ENCODE results near the gene ZBTB7C.

ZBTB7C gene

DNA sequence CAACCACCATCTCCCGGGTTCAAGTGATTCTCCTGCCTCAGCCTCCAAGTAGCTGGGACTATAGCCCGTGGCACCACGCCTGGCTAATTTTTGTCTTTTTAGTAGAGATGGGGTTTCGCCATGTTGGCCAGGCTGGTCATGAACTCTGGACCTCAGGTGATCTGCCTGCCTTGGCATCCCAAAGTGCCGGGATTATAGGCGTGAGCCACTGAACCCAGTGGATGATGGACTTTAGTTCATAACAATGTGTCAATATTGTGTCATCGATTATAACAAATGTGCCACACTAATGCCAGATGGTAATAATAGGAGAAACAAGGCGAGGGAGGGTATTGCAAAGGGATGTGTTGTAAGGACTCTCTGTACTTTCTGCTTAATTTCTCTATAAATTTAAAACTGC lies 216.6 kb downstream of the ZBTB7C start:
- TF ChIP-seq, protein P1, sequence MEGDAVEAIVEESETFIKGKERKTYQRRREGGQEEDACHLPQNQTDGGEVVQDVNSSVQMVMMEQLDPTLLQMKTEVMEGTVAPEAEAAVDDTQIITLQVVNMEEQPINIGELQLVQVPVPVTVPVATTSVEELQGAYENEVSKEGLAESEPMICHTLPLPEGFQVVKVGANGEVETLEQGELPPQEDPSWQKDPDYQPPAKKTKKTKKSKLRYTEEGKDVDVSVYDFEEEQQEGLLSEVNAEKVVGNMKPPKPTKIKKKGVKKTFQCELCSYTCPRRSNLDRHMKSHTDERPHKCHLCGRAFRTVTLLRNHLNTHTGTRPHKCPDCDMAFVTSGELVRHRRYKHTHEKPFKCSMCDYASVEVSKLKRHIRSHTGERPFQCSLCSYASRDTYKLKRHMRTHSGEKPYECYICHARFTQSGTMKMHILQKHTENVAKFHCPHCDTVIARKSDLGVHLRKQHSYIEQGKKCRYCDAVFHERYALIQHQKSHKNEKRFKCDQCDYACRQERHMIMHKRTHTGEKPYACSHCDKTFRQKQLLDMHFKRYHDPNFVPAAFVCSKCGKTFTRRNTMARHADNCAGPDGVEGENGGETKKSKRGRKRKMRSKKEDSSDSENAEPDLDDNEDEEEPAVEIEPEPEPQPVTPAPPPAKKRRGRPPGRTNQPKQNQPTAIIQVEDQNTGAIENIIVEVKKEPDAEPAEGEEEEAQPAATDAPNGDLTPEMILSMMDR (IDR thresholded peaks at IDR 0.05; ENCODE audit: borderline replicate concordance, control extremely low read depth, extremely low read depth, insufficient read depth, missing control alignments), result no peak
- no peak for DNase-seq (ENCODE audit: low spot score)

DNA sequence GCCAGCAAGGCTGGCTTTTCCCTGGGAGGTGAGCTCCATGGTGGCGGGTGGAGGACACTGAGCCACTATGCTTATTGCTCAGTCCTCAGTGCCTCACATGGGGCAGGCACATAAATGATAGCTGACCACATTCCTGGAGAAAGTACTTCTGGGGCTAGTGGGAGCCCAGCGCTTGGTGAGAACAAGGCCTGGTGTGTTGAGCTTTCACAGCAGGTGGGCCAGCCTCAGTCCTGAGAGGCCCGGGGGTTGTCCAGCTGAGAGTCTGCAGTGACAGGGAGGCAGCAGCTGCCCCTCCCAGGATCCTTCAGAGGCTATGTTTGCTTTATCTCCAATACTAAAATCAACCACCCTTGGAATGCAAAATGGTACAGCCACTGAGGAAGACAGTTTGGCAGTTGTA lies 217.7 kb downstream of the ZBTB7C start:
- in situ Hi-C loops (cut with MboI; ENCODE audit: low sequenced_read_pairs, unreplicated experiment), result no loop called here
- TF ChIP-seq, protein P1 (IDR thresholded peaks at IDR 0.05; ENCODE audit: borderline replicate concordance, control extremely low read depth, extremely low read depth, insufficient read depth, missing control alignments), result no peak
- no peak for DNase-seq (ENCODE audit: low spot score)

More for the DNA sequence above, 216.6 kb downstream of the ZBTB7C start:
- in situ Hi-C loops (cut with MboI; ENCODE audit: low sequenced_read_pairs, unreplicated experiment), result no loop called here

DNA sequence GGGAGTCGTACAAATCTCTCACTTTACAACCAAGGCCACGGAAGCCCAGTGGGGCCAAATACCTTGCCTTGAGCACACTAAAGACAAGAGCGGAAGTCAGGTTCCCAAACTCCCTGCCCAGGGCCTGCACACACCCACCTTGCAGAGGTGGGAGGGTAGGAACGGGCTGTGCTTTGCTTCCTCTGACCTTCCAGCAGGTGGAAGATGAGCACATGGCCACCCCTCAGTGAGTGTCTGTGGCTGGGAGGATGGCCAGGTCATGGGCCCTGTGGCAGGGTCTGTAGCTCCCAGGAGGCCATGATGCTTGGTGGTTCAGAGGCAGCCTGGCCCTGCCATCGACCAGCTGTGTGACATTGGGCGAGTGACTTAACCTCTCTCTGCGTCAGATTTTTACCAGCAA lies 218.2 kb downstream of the ZBTB7C start:
- in situ Hi-C loops (cut with MboI; ENCODE audit: low sequenced_read_pairs, unreplicated experiment), result no loop called here

DNA sequence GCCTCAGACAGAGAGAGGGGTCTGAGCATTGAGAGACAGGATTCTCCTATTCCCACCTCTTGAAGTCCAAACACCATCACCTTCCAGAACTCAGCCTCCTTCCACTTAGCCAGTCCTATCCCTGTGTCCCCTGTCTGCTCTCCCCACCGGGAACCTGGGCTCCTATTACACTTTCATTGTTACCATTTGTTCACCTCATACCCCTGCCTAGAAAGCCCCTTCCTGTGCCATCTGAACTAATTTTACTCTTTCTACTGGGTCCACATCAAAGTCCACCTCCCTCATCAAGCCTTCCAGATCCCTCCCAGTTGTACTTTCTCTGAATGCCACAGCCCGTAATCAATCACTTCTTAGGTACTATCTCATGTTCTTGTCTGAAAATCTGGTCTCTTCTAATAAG lies 220.6 kb downstream of the ZBTB7C start:
- TF ChIP-seq, protein P1 (IDR thresholded peaks at IDR 0.05; ENCODE audit: borderline replicate concordance, control extremely low read depth, extremely low read depth, insufficient read depth, missing control alignments), result no peak
- no peak for DNase-seq (ENCODE audit: low spot score)
- in situ Hi-C loops (cut with MboI; ENCODE audit: low sequenced_read_pairs, unreplicated experiment), result no loop called here

More for the DNA sequence above, 218.2 kb downstream of the ZBTB7C start:
- no peak for DNase-seq (ENCODE audit: low spot score)
- TF ChIP-seq, protein P1 (IDR thresholded peaks at IDR 0.05; ENCODE audit: borderline replicate concordance, control extremely low read depth, extremely low read depth, insufficient read depth, missing control alignments), result no peak

DNA sequence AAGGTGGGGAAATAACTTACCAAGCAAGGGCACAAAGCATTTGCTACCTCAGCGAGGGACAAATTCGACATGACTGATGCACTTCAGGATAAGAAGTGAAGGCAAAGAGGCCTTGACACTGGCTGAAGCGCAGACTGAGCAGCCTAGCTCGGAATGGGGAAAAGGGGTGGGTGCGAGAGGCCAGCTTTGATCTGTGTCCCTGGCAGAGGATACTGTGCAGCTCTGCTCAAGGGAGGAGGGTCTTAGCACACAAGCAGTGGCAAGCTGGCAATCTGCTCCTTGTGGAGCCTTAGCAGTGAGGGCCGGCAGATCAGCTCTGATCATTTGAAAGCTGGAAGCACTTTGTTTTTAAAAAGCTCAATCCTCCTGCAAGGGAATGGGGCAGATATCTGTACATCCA lies 222.3 kb downstream of the ZBTB7C start:
- TF ChIP-seq, protein P1 (IDR thresholded peaks at IDR 0.05; ENCODE audit: borderline replicate concordance, control extremely low read depth, extremely low read depth, insufficient read depth, missing control alignments), result no peak
- in situ Hi-C loops (cut with MboI; ENCODE audit: low sequenced_read_pairs, unreplicated experiment), result no loop called here

DNA sequence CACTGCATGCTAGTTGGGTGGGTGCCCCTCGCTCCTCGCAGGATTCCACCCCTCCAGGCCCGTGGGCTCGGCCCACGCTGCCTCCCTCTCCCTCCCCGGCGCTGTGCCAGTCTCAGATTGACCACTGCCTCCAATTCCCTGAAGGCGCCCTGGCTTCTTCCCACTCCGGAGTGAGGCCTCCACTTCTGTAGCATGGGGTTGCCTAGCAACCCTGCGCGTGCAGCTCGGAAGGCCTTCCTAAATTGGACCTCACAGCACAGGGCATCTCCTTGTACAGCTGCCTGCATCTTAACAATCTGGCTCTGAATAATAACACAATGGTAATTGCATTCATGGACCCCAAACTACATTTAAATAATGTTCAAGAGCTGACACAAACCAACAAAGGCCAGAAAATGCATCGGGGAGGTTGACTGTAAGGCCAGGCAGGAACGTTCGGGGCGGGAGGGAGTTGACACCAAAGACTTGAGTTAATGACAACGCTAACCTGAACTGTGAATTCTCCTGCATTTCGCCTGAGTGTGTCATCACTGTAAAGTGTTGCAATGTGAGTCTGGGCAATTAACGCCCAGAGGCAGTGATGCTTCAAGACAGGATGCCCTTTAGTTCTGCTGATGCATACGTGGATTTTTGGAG lies 222.9 kb downstream of the ZBTB7C start:
- DNase-seq (ENCODE audit: low spot score), result no peak
- in situ Hi-C loops (cut with MboI; ENCODE audit: low sequenced_read_pairs, unreplicated experiment), result no loop called here
- TF ChIP-seq, protein P1 (IDR thresholded peaks at IDR 0.05; ENCODE audit: borderline replicate concordance, control extremely low read depth, extremely low read depth, insufficient read depth, missing control alignments), result no peak

More for the DNA sequence above, 222.3 kb downstream of the ZBTB7C start:
- no peak for DNase-seq (ENCODE audit: low spot score)
